Esophagus (tissue), 2 donors: ENCODE measurements around the gene REL. TPM values are rescaled to one million over a fixed set of nuclear protein-coding genes. Genes with fewer than 3 reads are reported as not detected.
A peak's percentile ranks its signal among the peaks of the same experiment; 100 is the strongest.

ENCODE experiments used
- H3K27ac ChIP-seq, 2 donors: one replicate each; pipeline ENCODE4 v1.5.1; 2013; ENCODE audit warnings: low read depth in 2 of 2, mild to moderate bottlenecking in 2 of 2, inconsistent platforms in 1 of 2, low read length in 1 of 2, moderate library complexity in 1 of 2
- H3K27me3 ChIP-seq, 2 donors: one replicate each; pipeline ENCODE4 v1.6.1; 2013; ENCODE audit warnings: low read length in 2 of 2, control low read depth in 1 of 2, mild to moderate bottlenecking in 1 of 2; ENCODE audit not compliant: insufficient read depth in 2 of 2, control insufficient read depth in 1 of 2
- H3K36me3 ChIP-seq, 2 donors: one replicate each; pipeline ENCODE4 v1.6.1; 2013; ENCODE audit warnings: low read length in 1 of 2; ENCODE audit not compliant: control insufficient read depth in 2 of 2, insufficient read depth in 2 of 2
- H3K4me1 ChIP-seq, 2 donors: one replicate each; pipeline ENCODE4 v1.6.1; 2013; ENCODE audit warnings: low read length in 1 of 2; ENCODE audit not compliant: control insufficient read depth in 2 of 2, insufficient read depth in 2 of 2
- H3K4me3 ChIP-seq, 2 donors: one replicate each; pipeline ENCODE4 v1.5.1; 2013; ENCODE audit warnings: low read length in 2 of 2, mild to moderate bottlenecking in 2 of 2, low read depth in 1 of 2, moderate library complexity in 1 of 2
- H3K9me3 ChIP-seq, 2 donors: one replicate each; pipeline ENCODE4 v1.6.1; 2013; ENCODE audit warnings: mild to moderate bottlenecking in 2 of 2, low read depth in 1 of 2, low read length in 1 of 2, moderate library complexity in 1 of 2; ENCODE audit not compliant: control insufficient read depth in 2 of 2, insufficient read depth in 1 of 2
- WGBS, 2 donors: extraction: QIAGEN DNeasy Blood & Tissue Kit; methylation state at CpG; one replicate each; pipeline ENCODE4 v1.1.7; 2013; 5-methylcytosine and 5-hydroxymethylcytosine counted together
- polyA plus RNA-seq, 2 donors: library from polyadenylated mRNA; stranded (reverse); fragments of 200-250 nt; gene quantifications; one replicate each; pipeline ENCODE4 v1.2.3, GENCODE V29; 2013
- donor health status: healthy with polysubstance abuse.
- donor health status: Bipolar disorder and iron deficiency.

REL gene
- polyA plus RNA-seq, 2 donors = 2.0 to 2.2 TPM

GRCh38 chr2:60934165-60934722 is 52.9 kb downstream of the REL start:
- Histone ChIP-seq H3K27ac (no peak overlapping the region), H3K27me3 (no peaks in the 10 kb centered on the region), H3K9me3 (no peaks in the 10 kb centered on the region), H3K4me1 (peaks cover 0 to 5% of the 10 kb centered on the region in 2 donors), H3K4me3 (no peak overlapping the region), H3K36me3 (peaks cover 0 to 3% of the 10 kb centered on the region in 2 donors)
- 68% methylated on average over 2 of the region's 2 CpGs for WGBS, 2 donors

DNA sequence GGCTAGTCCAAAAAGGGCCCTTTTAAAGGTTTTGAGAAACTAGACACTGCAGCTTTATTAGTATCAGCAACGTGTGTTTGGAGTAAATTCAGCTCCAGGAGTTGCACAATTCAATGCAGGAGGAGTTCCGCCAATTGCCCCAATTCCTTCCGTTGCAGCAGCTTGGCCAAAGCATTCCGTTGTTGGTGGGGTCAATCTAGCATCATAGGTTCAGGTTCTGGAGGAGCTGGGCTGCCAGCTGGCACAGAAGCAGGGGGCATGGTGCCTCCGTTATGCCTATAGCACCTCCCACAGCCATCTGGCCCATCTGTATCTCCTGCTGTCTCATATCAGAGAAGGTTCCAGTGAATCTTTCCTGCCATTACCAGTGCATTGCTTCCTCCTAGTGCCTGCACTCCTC is 55.4 kb downstream of the REL start:
- no peaks in the 10 kb centered on the region for H3K27me3 ChIP-seq
- no peak overlapping the region for H3K27ac ChIP-seq
- no peaks in the 10 kb centered on the region for H3K9me3 ChIP-seq
- H3K4me1 ChIP-seq = peaks cover 0 to 5% of the 10 kb centered on the region in 2 donors
- H3K36me3 ChIP-seq = peaks cover 0 to 3% of the 10 kb centered on the region in 2 donors
- no peak overlapping the region for H3K4me3 ChIP-seq
- WGBS, 2 donors = 89 to 91% methylated on average over 5 of the region's 5 CpGs

DNA sequence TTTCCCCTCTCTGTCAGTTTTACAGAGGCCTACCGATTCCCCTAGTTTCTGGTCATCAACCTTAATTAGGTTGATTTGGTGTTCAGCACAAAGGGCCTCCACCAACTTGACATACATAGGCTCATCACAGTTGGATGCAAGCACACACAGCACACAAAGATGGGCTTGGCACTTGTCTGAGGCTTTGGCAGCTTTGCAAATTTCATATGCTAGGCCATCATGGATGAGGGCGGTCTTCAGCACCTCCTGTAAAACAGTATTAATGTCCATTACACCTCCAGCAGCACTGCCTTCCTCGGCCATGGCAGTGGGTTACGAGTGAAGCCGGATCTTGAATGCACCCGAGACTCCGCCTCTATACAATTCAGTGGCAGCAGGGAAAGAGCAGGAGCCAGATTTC is 56.9 kb downstream of the REL start:
- peaks cover 0 to 5% of the 10 kb centered on the region in 2 donors for H3K4me1 ChIP-seq
- no peak overlapping the region for H3K27ac ChIP-seq
- H3K27me3 ChIP-seq = no peaks in the 10 kb centered on the region
- H3K36me3 ChIP-seq = peaks cover 0 to 3% of the 10 kb centered on the region in 2 donors
- H3K4me3 ChIP-seq = no peak overlapping the region
- WGBS, 2 donors = 96% methylated on average over 7 of the region's 7 CpGs
- no peaks in the 10 kb centered on the region for H3K9me3 ChIP-seq

- Histone ChIP-seq H3K36me3 (peaks cover 0 to 3% of the 10 kb centered on the region in 2 donors), H3K27ac (no peak overlapping the region), H3K4me1 (peaks cover 0 to 5% of the 10 kb centered on the region in 2 donors), H3K4me3 (no peak overlapping the region), H3K27me3 (no peaks in the 10 kb centered on the region), H3K9me3 (no peaks in the 10 kb centered on the region)
- WGBS, 2 donors = 72 to 81% methylated on average over 2 of the region's 2 CpGs
These were observed 58.2 kb downstream of the REL start for GRCh38 chr2:60939622-60940021.

GRCh38 chr2:60945341-60945740 is 64.0 kb downstream of the REL start:
- Histone ChIP-seq H3K4me3 (no peak overlapping the region), H3K36me3 (no peaks in the 10 kb centered on the region), H3K27ac (no peak overlapping the region), H3K27me3 (no peaks in the 10 kb centered on the region), H3K9me3 (no peaks in the 10 kb centered on the region), H3K4me1 (peaks cover 0 to 9% of the 10 kb centered on the region in 2 donors)
- 77 to 82% methylated on average over 2 of the region's 2 CpGs for WGBS, 2 donors

- H3K4me3 ChIP-seq = no peak overlapping the region
- peaks cover 0 to 9% of the 10 kb centered on the region in 2 donors for H3K4me1 ChIP-seq
- no peaks in the 10 kb centered on the region for H3K36me3 ChIP-seq
- H3K27ac ChIP-seq = no peak overlapping the region
- 70 to 80% methylated on average over 4 of the region's 4 CpGs for WGBS, 2 donors
- no peaks in the 10 kb centered on the region for H3K27me3 ChIP-seq
- no peaks in the 10 kb centered on the region for H3K9me3 ChIP-seq
These were observed 65.7 kb downstream of the REL start for GRCh38 chr2:60947056-60947455.

DNA sequence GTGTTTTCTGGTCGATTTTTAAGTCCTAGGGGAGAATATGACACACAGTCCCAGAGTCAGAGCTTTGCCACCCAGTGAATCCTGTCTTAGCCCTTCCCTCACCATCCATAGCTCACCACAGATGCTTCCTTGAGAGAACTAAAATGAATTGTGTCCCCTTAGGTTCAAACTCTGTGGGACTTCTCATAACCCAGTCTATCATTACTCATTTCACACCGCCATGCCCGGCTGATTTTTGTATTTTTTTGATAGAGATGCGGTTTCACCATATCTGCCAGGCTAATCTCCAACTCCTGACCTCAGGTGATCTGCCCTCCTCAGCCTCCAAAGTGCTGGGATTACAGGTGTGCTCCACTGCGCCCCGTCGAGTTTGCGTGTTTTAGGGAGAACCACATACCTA is 66.8 kb downstream of the REL start:
- WGBS, 2 donors = 88 to 92% methylated on average over 8 of the region's 8 CpGs
- Histone ChIP-seq H3K27ac (peak overlapping the region; percentile 65 to 73), H3K4me3 (no peak overlapping the region), H3K36me3 (no peaks in the 10 kb centered on the region), H3K4me1 (peaks cover 0 to 9% of the 10 kb centered on the region in 2 donors), H3K9me3 (no peaks in the 10 kb centered on the region), H3K27me3 (no peaks in the 10 kb centered on the region)

- Histone ChIP-seq H3K36me3 (no peaks in the 10 kb centered on the region), H3K27me3 (no peaks in the 10 kb centered on the region), H3K4me3 (no peak overlapping the region), H3K9me3 (no peaks in the 10 kb centered on the region), H3K27ac (peak overlapping the region in 1 of 2 donors; percentile 85), H3K4me1 (peaks cover 0 to 9% of the 10 kb centered on the region in 2 donors)
- WGBS, 2 donors = 59 to 72% methylated on average over 6 of the region's 6 CpGs
These were observed 67.7 kb downstream of the REL start for GRCh38 chr2:60948926-60949579.

GRCh38 chr2:60954139-60954538 is 72.8 kb downstream of the REL start:
- Histone ChIP-seq H3K4me1 (peaks cover 2 to 10% of the 10 kb centered on the region in 2 donors), H3K36me3 (peaks cover 0 to 8% of the 10 kb centered on the region in 2 donors), H3K4me3 (no peak overlapping the region), H3K27ac (no peak overlapping the region), H3K9me3 (no peaks in the 10 kb centered on the region), H3K27me3 (no peaks in the 10 kb centered on the region)
- WGBS, 2 donors = 52 to 61% methylated on average over 2 of the region's 2 CpGs

GRCh38 chr2:60957224-60957623 is 75.8 kb downstream of the REL start:
- Histone ChIP-seq H3K4me1 (peaks cover 2 to 11% of the 10 kb centered on the region in 2 donors), H3K36me3 (peaks cover 0 to 8% of the 10 kb centered on the region in 2 donors), H3K27me3 (no peaks in the 10 kb centered on the region), H3K9me3 (no peaks in the 10 kb centered on the region), H3K4me3 (no peak overlapping the region), H3K27ac (peak overlapping the region; percentile 55 to 91)
- WGBS, 2 donors = 82 to 85% methylated on average over 8 of the region's 8 CpGs
